PC-9 (cell line): ENCODE results near the gene RPRD1A. TPM values are rescaled to one million over a fixed set of nuclear protein-coding genes. Genes with fewer than 3 reads are reported as not detected.

Experiments
- BruUV-seq: library from RNA; stranded (reverse); fragments of 400-500 nt; replicated peaks from 2 replicates; lab custom pipeline; 2021; lab: Mats Ljungman, UMichigan
- CTCF ChIA-PET: fragments of 300-600 bp; sonication (Branson Sonifier 250); formaldehyde crosslinking; loops from one replicate; lab custom pipeline; 2022; ENCODE audit warnings: antibody characterized with exemption; lab: Charles Lee
- POLR2A ChIA-PET: fragments of 300-600 bp; sonication (Branson Sonifier 250); formaldehyde crosslinking; loops from one replicate; lab custom pipeline; 2022; ENCODE audit warnings: antibody characterized with exemption; ENCODE audit not compliant: unreplicated experiment; lab: Charles Lee
- DNase-seq, 2 experiments: peaks; one replicate each; pipeline versions ENCODE4 v3.0.0 to v3.0.0-alpha.2; 2015 to 2022; ENCODE audit warnings: mixed read lengths in 1 of 2
- H2AFZ ChIP-seq: fragments of 200-600 bp; sonication (generic); 2 replicates; pipeline ENCODE4 v1.8.1; 2017; ENCODE audit warnings: antibody characterized with exemption
- H3F3A ChIP-seq: fragments of 200-600 bp; sonication (generic); 2 replicates; pipeline ENCODE4 v1.8.1; 2017; ENCODE audit warnings: antibody characterized with exemption, mild to moderate bottlenecking, low read depth; ENCODE audit not compliant: insufficient read depth
- H3K27ac ChIP-seq: fragments of 200-600 bp; sonication (generic); 2 replicates; pipeline ENCODE4 v1.6.1; 2016; ENCODE audit warnings: mixed run types
- H3K27me3 ChIP-seq: fragments of 200-600 bp; sonication (generic); 2 replicates; pipeline ENCODE4 v1.6.1; 2016; ENCODE audit warnings: low read depth, mixed run types; ENCODE audit not compliant: insufficient read depth
- H3K36me3 ChIP-seq: fragments of 200-600 bp; sonication (generic); 2 replicates; pipeline ENCODE4 v1.6.1; 2016; ENCODE audit warnings: low read depth, mixed run types
- H3K4me1 ChIP-seq: fragments of 200-600 bp; sonication (generic); replicated peaks from 2 replicates; pipeline ENCODE4 v1.6.1; 2016; ENCODE audit warnings: mixed run types; ENCODE audit not compliant: insufficient read depth
- H3K4me2 ChIP-seq: fragments of 200-600 bp; sonication (generic); 2 replicates; pipeline ENCODE4 v1.6.1; 2017; ENCODE audit warnings: mixed run types
- H3K4me3 ChIP-seq: fragments of 200-600 bp; sonication (generic); 2 replicates; pipeline ENCODE4 v1.6.1; 2016; ENCODE audit warnings: mixed run types
- H3K79me2 ChIP-seq: fragments of 200-600 bp; sonication (generic); 2 replicates; pipeline ENCODE4 v1.6.1; 2017; ENCODE audit warnings: low read depth, mixed run types
- H3K9me2 ChIP-seq: fragments of 200-600 bp; sonication (generic); 2 replicates; pipeline ENCODE4 v1.8.1; 2017; ENCODE audit warnings: mild to moderate bottlenecking; ENCODE audit not compliant: insufficient read depth
- H3K9me3 ChIP-seq: fragments of 200-600 bp; sonication (generic); 2 replicates; pipeline ENCODE4 v1.8.1; 2016; ENCODE audit warnings: low read depth; ENCODE audit not compliant: insufficient read depth
- H4K20me1 ChIP-seq: fragments of 200-600 bp; sonication (generic); 2 replicates; pipeline ENCODE4 v1.8.1; 2017; ENCODE audit not compliant: insufficient read depth
- CTCF ChIP-seq: fragments of 200-600 bp; sonication (generic); conservative IDR thresholded peaks from 2 replicates; pipeline ENCODE4 v1.6.1; 2017; ENCODE audit warnings: mixed run types, antibody characterized with exemption, mild to moderate bottlenecking, moderate library complexity
- EZH2 ChIP-seq: fragments of 200-600 bp; sonication (generic); IDR thresholded peaks from 2 replicates; pipeline ENCODE4 v1.8.0; 2017; ENCODE audit warnings: antibody characterized with exemption, low read depth
- intact Hi-C: fragments of 100-400 bp; cut with micrococcal nuclease; formaldehyde crosslinking; loops from one replicate; pipeline ENCODE4 v1.10.0; 2022; ENCODE audit not compliant: unreplicated experiment
- total RNA-seq: library from RNA; stranded (reverse); gene quantifications from 2 replicates; pipeline ENCODE4 v1.2.3, GENCODE V29; 2021

Gene RPRD1A
- total RNA-seq, 1 experiment from 2014 or later = 34.2 TPM

DNA sequence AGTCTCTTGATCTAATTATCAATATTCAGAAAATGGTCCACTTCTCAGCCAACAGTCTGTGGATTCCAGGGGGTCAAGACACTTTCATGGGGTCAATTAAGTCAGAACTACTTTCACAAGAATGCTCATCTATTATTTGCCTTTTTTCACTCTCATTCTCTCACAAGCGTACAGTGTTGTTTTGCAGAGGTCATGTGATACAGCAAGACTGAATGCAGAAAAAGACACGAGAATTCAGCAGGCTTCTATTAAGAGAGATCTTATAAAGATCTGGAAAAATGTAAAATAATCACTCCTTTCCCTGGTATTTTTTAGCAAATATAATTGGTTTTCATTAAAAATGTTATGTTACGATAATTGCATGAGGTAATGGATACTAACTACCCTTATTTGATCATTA, 8.7 kb downstream of the RPRD1A start:
- H3F3A ChIP-seq = no peaks in the 10 kb centered on the region
- no peaks in the 10 kb centered on the region for H3K9me3 ChIP-seq
- H3K27me3 ChIP-seq = no peaks in the 10 kb centered on the region
- H3K9me2 ChIP-seq = no peaks in the 10 kb centered on the region
- no peaks in the 10 kb centered on the region for H3K4me1 ChIP-seq
- no peak overlapping the region for H3K27ac ChIP-seq
- TF ChIP-seq CTCF (no peak), EZH2 (no peak)
- 0 out of 2 replicates have a peak, but pooled peaks cover 3% of the 10 kb centered on the region for H4K20me1 ChIP-seq
- BruUV-seq = no TSS peak
- H3K4me2 ChIP-seq = no peak overlapping the region
- H3K4me3 ChIP-seq = no peak overlapping the region
- no peak for DNase-seq
- no peaks in the 10 kb centered on the region for H3K36me3 ChIP-seq
- ChIA-PET CTCF (no interaction called here), POLR2A (no interaction called here)
- no peak overlapping the region for H2AFZ ChIP-seq
- H3K79me2 ChIP-seq = peaks cover 90% of the 10 kb centered on the region
- intact Hi-C loops = no loop called here

DNA sequence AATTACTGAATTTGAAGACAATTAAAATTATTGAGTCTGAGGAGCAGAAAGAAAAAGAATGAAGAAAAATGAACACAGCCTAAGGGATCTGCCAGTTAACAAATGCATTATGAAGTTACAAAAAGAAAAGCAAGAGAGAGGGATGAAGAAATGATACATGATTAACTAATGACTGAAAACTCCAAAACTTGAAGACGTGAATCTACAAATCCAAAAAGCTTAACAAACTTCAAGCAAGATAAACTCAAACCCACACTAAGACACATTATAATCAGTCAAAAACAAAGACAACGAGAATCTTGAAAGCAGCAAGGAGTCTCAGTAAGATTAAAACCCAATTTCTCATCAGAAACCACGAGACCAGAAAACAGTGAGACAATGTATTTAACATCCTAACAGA, 15.6 kb downstream of the RPRD1A start:
- POLR2A ChIA-PET = no interaction called here
- H3F3A ChIP-seq = no peaks in the 10 kb centered on the region
- peaks cover 88% of the 10 kb centered on the region for H3K79me2 ChIP-seq
- H3K4me2 ChIP-seq = no peak overlapping the region
- H3K9me3 ChIP-seq = no peaks in the 10 kb centered on the region
- no peak overlapping the region for H2AFZ ChIP-seq
- TF ChIP-seq EZH2 (no peak), CTCF (no peak)
- no peak overlapping the region for H3K27ac ChIP-seq
- intact Hi-C loops = no loop called here
- H3K4me3 ChIP-seq = no peak overlapping the region
- H3K27me3 ChIP-seq = no peaks in the 10 kb centered on the region
- H4K20me1 ChIP-seq = peaks cover 3% of the 10 kb centered on the region; the same call in 1 of the 2 replicates
- H3K36me3 ChIP-seq = 0 out of 2 replicates have a peak, but pooled peaks cover 7% of the 10 kb centered on the region
- H3K9me2 ChIP-seq = no peaks in the 10 kb centered on the region; the same call in 1 of the 2 replicates
- DNase-seq = no peak
- no peaks in the 10 kb centered on the region for H3K4me1 ChIP-seq
- BruUV-seq = no TSS peak
- CTCF ChIA-PET = no interaction called here

DNA sequence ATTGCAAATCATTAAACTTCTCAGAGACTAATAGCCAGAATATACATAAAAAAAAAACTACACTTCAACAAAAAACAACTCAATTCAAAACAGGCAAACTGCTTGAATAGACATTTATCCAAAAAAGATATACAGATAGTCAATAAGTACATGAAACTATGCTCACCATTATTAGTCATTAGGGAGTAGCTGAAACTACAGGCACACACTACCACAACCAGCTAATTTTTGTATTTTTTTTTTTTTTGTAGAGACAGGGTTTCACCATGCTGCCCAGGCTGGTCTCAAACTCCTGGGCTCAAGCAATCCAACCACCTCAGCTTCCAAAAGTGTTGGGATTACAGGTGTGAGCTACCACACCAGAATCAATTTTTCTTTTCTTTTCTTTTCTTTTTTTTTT, 16.9 kb downstream of the RPRD1A start:
- Histone ChIP-seq H3K27ac (no peak overlapping the region), H3K27me3 (no peaks in the 10 kb centered on the region), H3K9me2 (no peaks in the 10 kb centered on the region; the same call in 1 of the 2 replicates), H3K9me3 (no peaks in the 10 kb centered on the region), H3K36me3 (0 out of 2 replicates have a peak, but pooled peaks cover 7% of the 10 kb centered on the region), H2AFZ (no peak overlapping the region), H4K20me1 (peaks cover 3% of the 10 kb centered on the region; the same call in 1 of the 2 replicates), H3K4me2 (no peak overlapping the region), H3K4me1 (no peaks in the 10 kb centered on the region), H3K79me2 (peaks cover 88% of the 10 kb centered on the region), H3F3A (no peaks in the 10 kb centered on the region), H3K4me3 (no peak overlapping the region)
- TF ChIP-seq EZH2 (no peak), CTCF (no peak)
- no TSS peak for BruUV-seq
- ChIA-PET CTCF (no interaction called here), POLR2A (no interaction called here)
- no peak for DNase-seq
- intact Hi-C loops = no loop called here
